A549 (cell line): ENCODE data around the gene RPL22. TPM values are rescaled to one million over a fixed set of nuclear protein-coding genes. Genes with fewer than 3 reads are reported as not detected.

ENCODE experiments used
- ATAC-seq, 2 experiments: fragments of 200-7000 bp in 1 of 2; fragments of >200 bp in 1 of 2; cut with Nextera tagmentation in 1 of 2; cut with Tn5 transposase in 1 of 2; 3 replicates each; pipeline versions ENCODE4 v1.8.0 to v1.9.1; 2018 to 2020; ENCODE audit warnings: mild to moderate bottlenecking in 1 of 2, moderate library complexity in 1 of 2
- CTCF ChIA-PET: fragments of 300-600 bp; sonication (Branson Sonifier 250); formaldehyde crosslinking; extraction: SDS; loops from one replicate; lab custom pipeline; 2021; ENCODE audit warnings: antibody characterized with exemption, inconsistent platforms; lab: Yijun Ruan, JAX
- POLR2A ChIA-PET: fragments of 350-600 bp; formaldehyde crosslinking; extraction: SDS; loops from one replicate; lab custom pipeline; 2021; ENCODE audit warnings: antibody characterized with exemption, inconsistent platforms; lab: Yijun Ruan, JAX
- DNase-seq, 2 experiments: peaks; one replicate each; pipeline versions ENCODE4 v3.0.0 to v3.0.0-alpha.2; 2011 to 2016; ENCODE audit warnings: low read depth in 1 of 2, low spot score in 1 of 2
- FAIRE-seq: peaks from 2 replicates; lab custom pipeline; 2011; peaks lifted over from hg19 to GRCh38; lab: Jason Lieb, UNC
- H3K27ac ChIP-seq, 2 experiments: fragments of >200 bp; sonication (Bioruptor Twin); formaldehyde crosslinking; 3 replicates each; pipeline ENCODE4 v1.5.1; 2016 to 2017
- H3K4me1 ChIP-seq: fragments of >200 bp; sonication (Bioruptor Twin); formaldehyde crosslinking; 3 replicates; pipeline ENCODE4 v1.6.1; 2016
- H3K4me2 ChIP-seq: fragments of >200 bp; sonication (Bioruptor Twin); formaldehyde crosslinking; 3 replicates; pipeline ENCODE4 v1.6.1; 2016
- H3K4me3 ChIP-seq: fragments of >200 bp; sonication (Bioruptor Twin); formaldehyde crosslinking; 3 replicates; pipeline ENCODE4 v1.5.1; 2016
- H3K9me3 ChIP-seq: fragments of >200 bp; sonication (Bioruptor Twin); formaldehyde crosslinking; 3 replicates; pipeline ENCODE4 v1.6.1; 2016
- ATOH8 ChIP-seq: fragments of 250-450 bp; sonication (Bioruptor Pico); IDR thresholded peaks from 2 replicates; pipeline ENCODE4 v1.5.0; 2020; ENCODE audit warnings: low read depth, mild to moderate bottlenecking, moderate library complexity
- CBX2 ChIP-seq: fragments of 200-600 bp; sonication (generic); IDR thresholded peaks from 2 replicates; pipeline ENCODE4 v1.6.1; 2016; ENCODE audit warnings: low read depth, mild to moderate bottlenecking, borderline replicate concordance
- CBX8 ChIP-seq: fragments of 200-600 bp; sonication (generic); IDR thresholded peaks from 2 replicates; pipeline ENCODE4 v1.6.1; 2016
- CHD2 ChIP-seq: fragments of 150-350 bp; IDR thresholded peaks from 2 replicates; pipeline ENCODE4 v1.6.1; 2014; ENCODE audit warnings: low read length; ENCODE audit not compliant: partially characterized antibody
- CHD4 ChIP-seq: fragments of 200-600 bp; sonication (generic); IDR thresholded peaks from 2 replicates; pipeline ENCODE4 v1.6.1; 2016; ENCODE audit warnings: antibody characterized with exemption, mild to moderate bottlenecking, borderline replicate concordance
- CTCF ChIP-seq: fragments of >200 bp; sonication (Bioruptor Twin); formaldehyde crosslinking; IDR thresholded peaks from 3 replicates; pipeline ENCODE4 v1.5.1; 2016
- EP300 ChIP-seq, 2 experiments: fragments of >200 bp; sonication (Bioruptor Twin); formaldehyde crosslinking; IDR thresholded peaks; 2 replicates in 1 of 2; 3 replicates in 1 of 2; pipeline ENCODE4 v1.6.1; 2016 to 2017
- FOSB ChIP-seq: fragments of 250-450 bp; sonication (Bioruptor Pico); IDR thresholded peaks from 2 replicates; pipeline ENCODE4 v1.5.0; 2020; ENCODE audit warnings: mild to moderate bottlenecking, moderate library complexity
- FOSL2 ChIP-seq, 2 experiments: fragments of 450-650 bp in 1 of 2; fragments of >200 bp in 1 of 2; sonication (Bioruptor Twin) in 1 of 2; formaldehyde crosslinking; IDR thresholded peaks; 2 replicates each; pipeline versions ENCODE4 v1.5.0 to v1.6.1; 2016 to 2020; ENCODE audit warnings: mild to moderate bottlenecking in 1 of 2, moderate library complexity in 1 of 2
- HDAC2 ChIP-seq: fragments of 200-600 bp; sonication (generic); IDR thresholded peaks from 2 replicates; pipeline ENCODE4 v1.6.1; 2016
- HOXB13 ChIP-seq: fragments of 250-450 bp; sonication (Bioruptor Pico); IDR thresholded peaks from 2 replicates; pipeline ENCODE4 v1.5.0; 2020; ENCODE audit warnings: low read depth, mild to moderate bottlenecking, moderate library complexity
- JUNB ChIP-seq: fragments of >200 bp; sonication (Bioruptor Twin); formaldehyde crosslinking; IDR thresholded peaks from 2 replicates; pipeline ENCODE4 v1.6.1; 2016
- KDM1A ChIP-seq: fragments of 200-600 bp; sonication (generic); IDR thresholded peaks from 2 replicates; pipeline ENCODE4 v1.6.1; 2016; ENCODE audit warnings: low read depth, mild to moderate bottlenecking
- NPAS2 ChIP-seq: fragments of 250-450 bp; sonication (Bioruptor Pico); IDR thresholded peaks from 2 replicates; pipeline ENCODE4 v1.8.0; 2022; ENCODE audit warnings: mild to moderate bottlenecking, moderate library complexity, borderline replicate concordance
- NR3C1 ChIP-seq: fragments of >200 bp; sonication (Bioruptor Twin); formaldehyde crosslinking; IDR thresholded peaks from 3 replicates; pipeline ENCODE4 v1.6.1; 2017
- PBX3 ChIP-seq: IDR thresholded peaks from 2 replicates; pipeline ENCODE4 v1.6.1; 2012
- RAD21 ChIP-seq, 2 experiments: fragments of >200 bp in 1 of 2; sonication (Bioruptor Twin) in 1 of 2; formaldehyde crosslinking in 1 of 2; IDR thresholded peaks in 1 of 2; conservative IDR thresholded peaks in 1 of 2; 2 replicates in 1 of 2; 3 replicates in 1 of 2; pipeline ENCODE4 v1.6.1; 2012 to 2018; ENCODE audit warnings: inconsistent platforms in 1 of 2
- RARB ChIP-seq: fragments of 250-450 bp; sonication (Bioruptor Pico); IDR thresholded peaks from 2 replicates; pipeline ENCODE4 v1.8.0; 2021; ENCODE audit warnings: mild to moderate bottlenecking, moderate library complexity
- RCOR1 ChIP-seq: fragments of 150-350 bp; IDR thresholded peaks from 2 replicates; pipeline ENCODE4 v1.6.1; 2014; ENCODE audit warnings: antibody characterized with exemption, low read length, low read depth
- REST ChIP-seq: fragments of 200-600 bp; sonication (generic); IDR thresholded peaks from 2 replicates; pipeline ENCODE4 v1.6.1; 2016; ENCODE audit warnings: antibody characterized with exemption, mild to moderate bottlenecking, moderate library complexity
- RFX5 ChIP-seq: fragments of 450-650 bp; IDR thresholded peaks from 2 replicates; pipeline ENCODE4 v1.7.1; 2014; ENCODE audit warnings: antibody characterized with exemption, mild to moderate bottlenecking, moderate library complexity
- SREBF2 ChIP-seq: fragments of 450-650 bp; IDR thresholded peaks from 2 replicates; pipeline ENCODE4 v1.6.1; 2014; ENCODE audit warnings: mild to moderate bottlenecking, moderate library complexity
- TFCP2L1 ChIP-seq: fragments of 250-450 bp; sonication (Bioruptor Pico); IDR thresholded peaks from 2 replicates; pipeline ENCODE4 v1.5.0; 2021; ENCODE audit warnings: mild to moderate bottlenecking
- ZSCAN20 ChIP-seq: fragments of 250-450 bp; sonication (Bioruptor Pico); IDR thresholded peaks from 2 replicates; pipeline ENCODE4 v1.8.0; 2022; ENCODE audit warnings: mild to moderate bottlenecking, moderate library complexity
- WGBS: methylation state at CpG from one replicate; pipeline ENCODE4 v1.1.6; 2017; ENCODE audit errors: missing lambda C conversion rate; 5-methylcytosine and 5-hydroxymethylcytosine counted together
- polyA plus RNA-seq, 4 experiments: library from polyadenylated mRNA; depleted of rRNA in 3 of 4; stranded (reverse); fragments of >200 nt; fragmentation: RNase III in 1 of 4; extraction: RNeasy Plus Mini Kit Qiagen cat#74134 plus additional on column Dnase treatment in 1 of 4; gene quantifications; 2 replicates in 3 of 4; 3 replicates in 1 of 4; pipeline ENCODE4 v1.2.3, GENCODE V29; 2011 to 2017

The RPL22 gene
- polyA plus RNA-seq, 2 of the 4 experiments (the other 2 are of a cell fraction): 373 to 377 TPM

GRCh38 chr1:6208723-6209660, 9.6 kb upstream of the RPL22 start:
- H3K9me3 ChIP-seq: no peaks in the 10 kb centered on the region
- POLR2A ChIA-PET: no interaction called here
- TF ChIP-seq TFCP2L1 (CRISPR knock-in tag): no peak
- TF ChIP-seq EP300 (IDR thresholded peaks at IDR 0.05): no peak
- no peak for TF ChIP-seq NPAS2 (CRISPR knock-in tag)
- no peak for TF ChIP-seq SREBF2
- no peak for TF ChIP-seq PBX3
- no peak for TF ChIP-seq NR3C1
- TF ChIP-seq CTCF: no peak
- TF ChIP-seq RFX5: no peak
- TF ChIP-seq FOSB (CRISPR knock-in tag): no peak
- TF ChIP-seq CBX8: no peak
- no peak for TF ChIP-seq HOXB13 (CRISPR knock-in tag)
- TF ChIP-seq RARB (CRISPR knock-in tag): no peak
- no peak for TF ChIP-seq RAD21 (conservative IDR thresholded peaks at IDR 0.05 in 1 of 2, IDR thresholded peaks at IDR 0.05 in 1 of 2)
- no peak for TF ChIP-seq CHD2
- no peak for TF ChIP-seq HDAC2
- TF ChIP-seq, all 56 proteins: peak for 0
- Histone ChIP-seq H3K4me3 (no peak overlapping the region), H3K27ac (no peak overlapping the region), H3K4me1 (peaks cover 9% of the 10 kb centered on the region), H3K4me2 (no peak overlapping the region)
- FAIRE-seq: no peak
- 97% methylated on average over 60 of the region's 99 CpGs for WGBS
- no peak for DNase-seq
- no peak for ATAC-seq
- CTCF ChIA-PET: interaction anchor here (0.6 to 1.2 kb wide), 2 partner anchors 13 to 21 kb away, joined by 3 to 4 read pairs; no protein-coding TSS in a partner anchor

GRCh38 chr1:6207921-6208320, 8.5 kb upstream of the RPL22 start:
- no peak for FAIRE-seq
- no peaks in the 10 kb centered on the region for H3K9me3 ChIP-seq
- H3K27ac ChIP-seq: peak overlapping the region in 1 of 2 experiments; percentile 99; a peak in 1 of 6 replicates
- POLR2A ChIA-PET: no interaction called here
- ATAC-seq: no peak
- CTCF ChIA-PET: interaction anchor here (0.9 to 1.1 kb wide), 2 partner anchors 18 to 30 kb away, joined by 4 to 5 read pairs; no protein-coding TSS in a partner anchor
- no peak overlapping the region for H3K4me3 ChIP-seq
- no peak for DNase-seq
- peak overlapping the region; percentile 65; the same call in 2 of the 3 replicates for H3K4me2 ChIP-seq
- 82% methylated on average over 10 of the region's 10 CpGs for WGBS
- peaks cover 9% of the 10 kb centered on the region for H3K4me1 ChIP-seq
- TF ChIP-seq JUNB (no peak), ZSCAN20 (CRISPR knock-in tag) (no peak), SREBF2 (no peak), RAD21 (conservative IDR thresholded peaks at IDR 0.05 in 1 of 2, IDR thresholded peaks at IDR 0.05 in 1 of 2) (no peak), NPAS2 (CRISPR knock-in tag) (no peak), ATOH8 (no peak), EP300 (IDR thresholded peaks at IDR 0.05) (no peak), CBX2 (no peak), RARB (CRISPR knock-in tag) (no peak), KDM1A (no peak), REST (no peak), RCOR1 (no peak), CHD4 (no peak), FOSL2 (IDR thresholded peaks at IDR 0.05) (no peak), FOSL2 (CRISPR knock-in tag; IDR thresholded peaks at IDR 0.05) (no peak), CBX8 (no peak)
